Head of caudate nucleus (tissue), 42 donors: ENCODE results near the gene MAPK10.
"Not testable (repeated sequence)": the region's sequence is repeated elsewhere in the genome, so short reads cannot be mapped to it uniquely, and the experiment has no call there.

Source experiments
- DNase-seq, 42 donors: peaks; one replicate each; pipeline versions ENCODE4 v3.0.0 to v3.0.0-alpha.2; 2020 to 2021; ENCODE audit warnings: mixed read lengths in 7 of 42
- intact Hi-C: fragments of 100-400 bp; cut with DNase I; formaldehyde crosslinking; loops from one replicate; pipeline ENCODE4 v1.15.0; 2022

The MAPK10 gene

DNA sequence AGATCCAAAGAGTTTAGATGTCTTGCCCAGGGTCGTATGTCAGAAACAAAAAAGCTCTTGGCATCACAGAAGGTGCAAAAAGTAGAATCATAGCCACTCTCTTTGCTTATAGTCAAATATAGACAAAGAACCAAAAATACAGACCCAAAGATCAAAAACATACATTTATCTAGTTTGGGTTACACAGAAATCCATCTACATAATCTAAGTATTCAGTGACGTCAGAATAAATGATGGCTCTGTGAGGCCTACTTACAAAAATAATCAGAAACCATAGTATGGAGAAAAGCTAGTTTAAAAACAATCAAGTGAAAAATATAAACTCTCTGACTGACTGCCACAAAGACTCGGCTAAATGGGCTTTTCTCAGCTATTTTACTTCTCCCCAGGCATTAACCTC, 126.8 kb downstream of the MAPK10 start:
- intact Hi-C loops: no loop called here
- no peak for DNase-seq

- DNase-seq: no peak
- intact Hi-C loops: no loop called here
These were observed 136.4 kb downstream of the MAPK10 start for GRCh38 chr4:86223472-86223871.

GRCh38 chr4:86221002-86221401, 138.9 kb downstream of the MAPK10 start:
- intact Hi-C loops: no loop called here
- DNase-seq: no peak

GRCh38 chr4:86220121-86220520, 139.7 kb downstream of the MAPK10 start:
- intact Hi-C loops: no loop called here
- DNase-seq: no peak

- DNase-seq: no peak
- intact Hi-C loops: no loop called here
These were observed 140.9 kb downstream of the MAPK10 start for GRCh38 chr4:86218746-86219473.

DNA sequence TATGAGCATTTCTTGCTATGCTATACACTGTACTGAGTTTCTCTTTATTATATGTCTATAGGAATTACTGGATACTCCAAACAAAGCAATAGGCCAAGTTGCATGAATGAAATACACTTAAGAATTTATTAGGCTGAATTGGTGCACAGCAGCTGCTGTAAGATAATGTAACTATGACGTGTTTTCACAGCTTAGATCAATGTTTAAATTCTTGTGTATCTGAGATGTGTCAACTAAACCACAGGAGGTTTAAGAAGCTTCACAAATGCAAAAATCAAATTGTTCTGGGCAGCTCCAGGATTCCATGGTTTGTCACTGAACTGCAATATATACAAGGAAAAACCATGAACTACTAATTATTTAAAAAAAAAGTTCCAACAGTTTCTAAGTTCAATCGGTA, 156.7 kb downstream of the MAPK10 start:
- intact Hi-C loops: no loop called here
- no peak for DNase-seq

GRCh38 chr4:86185659-86186058, 174.2 kb downstream of the MAPK10 start:
- DNase-seq: no peak
- intact Hi-C loops: no loop called here

DNA sequence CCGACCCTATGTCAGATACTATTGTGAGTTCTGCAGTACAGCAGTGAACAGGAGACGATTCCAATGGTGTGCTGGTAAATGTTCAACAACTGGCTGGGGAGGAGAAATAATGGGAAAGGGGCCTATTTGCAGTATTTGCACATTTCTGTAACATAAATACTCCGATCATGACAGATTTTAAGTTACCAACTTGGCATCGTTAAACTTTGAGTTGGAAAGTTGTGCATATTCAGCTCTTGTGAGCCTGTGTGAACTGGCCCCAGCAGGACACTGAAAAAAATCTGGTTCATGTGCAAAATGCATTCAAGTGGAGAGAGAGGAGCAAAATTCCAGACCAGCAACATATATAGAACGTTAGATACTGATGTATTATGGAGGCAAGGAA, 175.0 kb downstream of the MAPK10 start:
- no peak for DNase-seq
- intact Hi-C loops: no loop called here

DNA sequence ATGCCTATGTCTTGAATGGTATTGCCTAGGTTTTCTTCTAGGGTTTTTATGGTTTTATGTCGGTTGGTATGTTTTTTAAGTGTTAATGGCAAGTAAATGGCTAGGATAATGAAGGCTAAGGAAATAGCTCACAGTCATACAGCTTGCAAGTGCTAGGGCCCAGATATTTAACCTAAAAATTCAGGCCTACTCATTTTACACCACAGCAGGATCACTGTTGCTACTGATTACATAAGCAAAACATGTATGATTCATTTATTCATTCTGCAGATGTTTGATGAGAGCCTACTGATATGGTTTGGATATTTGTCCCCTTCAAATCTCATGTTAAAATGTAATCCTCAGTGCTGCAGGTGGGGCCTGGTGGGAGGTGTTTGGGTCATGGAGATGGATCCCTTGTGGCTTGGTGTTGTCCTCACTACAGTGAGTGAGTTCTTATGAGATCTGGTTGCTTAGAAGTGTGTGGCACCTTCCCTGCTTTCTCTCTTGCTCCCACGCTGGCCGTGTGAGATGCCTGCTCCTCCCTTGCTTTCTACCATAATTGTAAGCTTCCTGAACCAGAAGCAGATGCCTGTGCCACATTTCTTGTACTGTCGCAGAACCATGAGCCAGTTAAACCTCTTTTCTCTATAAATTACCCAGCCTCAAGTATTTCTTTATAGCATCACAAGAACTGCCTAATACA, 175.5 kb downstream of the MAPK10 start:
- intact Hi-C loops: no loop called here
- no peak for DNase-seq

DNA sequence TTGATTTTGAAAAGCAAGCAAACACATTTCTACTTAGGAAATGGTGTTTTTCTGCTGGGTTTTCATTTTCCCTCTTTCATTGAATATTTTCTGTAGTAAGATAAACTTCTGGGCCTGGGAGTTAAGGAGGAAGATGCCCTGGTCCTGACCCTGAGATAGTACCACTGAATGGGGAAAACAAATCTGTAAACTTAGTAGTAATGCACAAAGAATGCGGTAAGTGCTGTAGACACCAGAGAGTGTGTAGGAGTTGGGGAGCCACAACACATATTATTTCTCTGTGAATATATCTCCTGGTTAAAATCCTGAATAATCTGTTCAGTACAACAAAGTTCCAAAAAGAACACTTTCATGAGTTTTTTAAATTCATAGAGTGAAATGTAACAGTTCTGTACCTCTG, 178.3 kb downstream of the MAPK10 start:
- intact Hi-C loops: no loop called here
- no peak for DNase-seq

DNA sequence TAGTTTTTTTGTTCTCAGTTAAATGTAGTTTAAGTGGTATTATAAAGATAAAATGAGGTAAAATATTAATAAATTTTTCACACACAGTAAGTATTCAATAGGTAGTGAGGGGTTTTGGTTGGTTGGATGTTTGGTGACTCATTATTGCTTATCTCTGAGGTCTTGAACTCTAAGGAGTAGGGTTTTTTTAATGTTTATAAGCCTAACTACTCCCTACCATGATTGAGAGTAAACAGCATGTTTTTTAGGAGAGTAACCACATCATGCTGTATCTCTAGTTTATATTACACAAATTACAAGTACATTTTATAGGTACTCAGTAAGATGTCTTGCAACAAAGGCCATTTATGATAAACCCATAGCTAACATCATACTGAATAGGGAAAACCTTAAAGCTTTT, 181.6 kb downstream of the MAPK10 start:
- DNase-seq: no peak
- intact Hi-C loops: no loop called here

DNA sequence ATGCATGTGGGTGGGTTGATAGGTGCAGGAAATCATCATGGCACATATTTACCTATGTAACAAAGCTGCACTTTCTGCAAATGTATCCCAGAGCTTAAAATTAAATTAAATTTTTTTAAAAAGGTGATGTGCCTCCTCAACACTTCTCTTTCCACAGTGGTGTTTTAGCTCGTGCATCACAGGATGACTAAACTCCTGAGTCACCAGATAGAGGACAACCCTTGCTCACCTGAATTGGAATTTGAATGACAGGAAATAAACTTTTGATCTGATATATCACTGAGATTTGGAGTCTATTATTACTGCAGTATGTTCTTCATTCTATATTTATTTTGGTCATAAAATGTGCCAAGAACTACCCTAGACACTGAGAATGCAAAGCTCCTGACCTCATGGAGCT, 185.3 kb downstream of the MAPK10 start:
- intact Hi-C loops: no loop called here

GRCh38 chr4:86168335-86168734, 191.5 kb downstream of the MAPK10 start:
- intact Hi-C loops, DNase-seq: not testable (repeated sequence)

More for the DNA sequence above, 185.3 kb downstream of the MAPK10 start:
- DNase-seq: peak in 6 of 42 donors; percentile 10 to 46 (median 28)

DNA sequence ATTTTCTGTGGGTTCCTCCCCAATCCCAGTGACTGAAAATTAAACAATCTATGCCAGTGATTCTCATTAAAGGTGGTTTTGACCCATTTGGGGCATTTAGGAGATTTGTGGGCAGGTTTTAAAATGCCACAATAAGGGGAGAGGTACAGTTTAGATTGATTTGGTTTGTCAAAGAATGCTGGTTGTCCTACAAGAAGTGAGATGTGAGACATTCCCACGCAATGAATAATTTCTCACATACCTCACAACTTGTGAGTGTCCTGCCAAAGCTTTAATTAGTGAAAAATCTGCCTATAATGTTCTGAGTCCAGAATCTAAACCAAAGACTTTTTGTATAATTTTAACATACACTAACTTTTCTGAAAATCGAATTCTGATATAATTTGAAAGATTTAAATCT, 199.4 kb downstream of the MAPK10 start:
- no peak for DNase-seq
- intact Hi-C loops: no loop called here

DNA sequence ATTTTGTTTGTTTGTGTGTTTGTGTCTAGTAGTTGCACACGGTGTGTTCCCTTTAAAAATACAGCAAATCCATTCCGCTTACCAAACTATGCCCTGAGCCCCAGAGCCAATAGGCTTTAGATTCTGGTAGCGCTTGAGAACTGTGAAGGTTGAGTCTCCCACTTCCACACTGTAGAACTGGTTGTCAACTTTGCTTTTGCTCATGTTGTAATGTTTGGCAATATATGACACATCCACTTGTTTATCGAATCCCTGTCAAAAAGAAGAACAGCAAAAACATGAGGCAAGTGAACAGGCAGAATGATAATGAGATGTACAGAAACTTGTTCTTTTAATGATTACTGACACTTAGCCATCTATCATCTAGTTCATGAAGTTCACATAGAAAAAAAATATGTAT, 200.6 kb downstream of the MAPK10 start:
- intact Hi-C loops: no loop called here

GRCh38 chr4:86156531-86156930, 203.3 kb downstream of the MAPK10 start:
- no peak for DNase-seq
- intact Hi-C loops: no loop called here

More for the DNA sequence above, 200.6 kb downstream of the MAPK10 start:
- DNase-seq: no peak

- DNase-seq: no peak
- intact Hi-C loops: no loop called here
These were observed 204.1 kb downstream of the MAPK10 start for GRCh38 chr4:86155766-86156165.

- DNase-seq: peak in 2 of 42 donors; percentile 11 to 22
- intact Hi-C loops: no loop called here
These were observed 207.4 kb downstream of the MAPK10 start for GRCh38 chr4:86152454-86152853.

- intact Hi-C loops: no loop called here
- DNase-seq: no peak
These were observed 208.7 kb downstream of the MAPK10 start for GRCh38 chr4:86151196-86151595.

GRCh38 chr4:86141161-86141560, 218.7 kb downstream of the MAPK10 start:
- DNase-seq: no peak

GRCh38 chr4:86132468-86132867, 227.4 kb downstream of the MAPK10 start:
- no peak for DNase-seq
- intact Hi-C loops: no loop called here

More at GRCh38 chr4:86141161-86141560, 218.7 kb downstream of the MAPK10 start:
- intact Hi-C loops: no loop called here
